OCI-LY7 (cell line): ENCODE results near the gene RBM38.

ENCODE experiments used
- CTCF ChIP-seq: fragments of 200-600 bp; sonication (generic); conservative IDR thresholded peaks from 2 replicates; pipeline ENCODE4 v1.5.1; 2014; ENCODE audit warnings: mild to moderate bottlenecking, antibody characterized with exemption, low read length, moderate library complexity, mixed read lengths
- EZH2phosphoT487 ChIP-seq: fragments of 200-600 bp; sonication (generic); IDR thresholded peaks from 2 replicates; pipeline ENCODE4 v1.6.1; 2018; ENCODE audit warnings: low read depth, borderline replicate concordance, mild to moderate bottlenecking, mixed run types, antibody characterized with exemption, low read length, moderate library complexity, mixed read lengths

GRCh38 chr20:57386762-57387161 is 4.4 kb upstream of the RBM38 start:
- TF ChIP-seq CTCF (no peak), EZH2phosphoT487 (no peak)
